ENCODE results near the gene FOXK1. TPM values are rescaled to one million over a fixed set of nuclear protein-coding genes. Genes with fewer than 3 reads are reported as not detected.

FOXK1 gene
- total and polyA plus RNA-seq, 9 of the 15 experiments (the other 6 are each of a cell fraction or from before 2014, with no cell fraction given) = 0.32 to 45.5 (median 8.1) TPM

- TF ChIP-seq ZNF197 (CRISPR knock-in tag; IDR thresholded peaks at IDR 0.05; ENCODE audit: low read depth) (no peak), TBP (optimal IDR thresholded peaks at IDR 0.05; ENCODE audit: low read depth, low read length) (peak; percentile 60), TRIM25 (IDR thresholded peaks at IDR 0.05; ENCODE audit: borderline replicate concordance) (no peak), NFYB (IDR thresholded peaks at IDR 0.05; ENCODE audit: extremely low read depth, insufficient read length) (peak; percentile 63), TRIM24 (IDR thresholded peaks at IDR 0.05) (no peak), ZNF778 (CRISPR knock-in tag; IDR thresholded peaks at IDR 0.05) (no peak), EP300 (IDR thresholded peaks at IDR 0.05; ENCODE audit: low read length) (peak; percentile 32; the same call in 1 of the 2 replicates), KLF1 (tag; IDR thresholded peaks at IDR 0.05) (no peak), KLF16 (IDR thresholded peaks at IDR 0.05) (no peak), ZNF507 (tag; conservative IDR thresholded peaks at IDR 0.05) (no peak), FOXP1 (CRISPR knock-in tag; IDR thresholded peaks at IDR 0.05) (no peak), NR2F6 (CRISPR knock-in tag; IDR thresholded peaks at IDR 0.05) (no peak), ZBTB33 (CRISPR knock-in tag; IDR thresholded peaks at IDR 0.05) (peak; percentile 58; the same call in 1 of the 2 replicates), SAP30 (IDR thresholded peaks at IDR 0.05; ENCODE audit: borderline replicate concordance, insufficient read depth, low read depth, low read length, poor library complexity, severe bottlenecking) (peak; percentile 94), USF1 (CRISPR knock-in tag; IDR thresholded peaks at IDR 0.05) (peak; percentile 100)
- TF ChIP-seq, protein P1, sequence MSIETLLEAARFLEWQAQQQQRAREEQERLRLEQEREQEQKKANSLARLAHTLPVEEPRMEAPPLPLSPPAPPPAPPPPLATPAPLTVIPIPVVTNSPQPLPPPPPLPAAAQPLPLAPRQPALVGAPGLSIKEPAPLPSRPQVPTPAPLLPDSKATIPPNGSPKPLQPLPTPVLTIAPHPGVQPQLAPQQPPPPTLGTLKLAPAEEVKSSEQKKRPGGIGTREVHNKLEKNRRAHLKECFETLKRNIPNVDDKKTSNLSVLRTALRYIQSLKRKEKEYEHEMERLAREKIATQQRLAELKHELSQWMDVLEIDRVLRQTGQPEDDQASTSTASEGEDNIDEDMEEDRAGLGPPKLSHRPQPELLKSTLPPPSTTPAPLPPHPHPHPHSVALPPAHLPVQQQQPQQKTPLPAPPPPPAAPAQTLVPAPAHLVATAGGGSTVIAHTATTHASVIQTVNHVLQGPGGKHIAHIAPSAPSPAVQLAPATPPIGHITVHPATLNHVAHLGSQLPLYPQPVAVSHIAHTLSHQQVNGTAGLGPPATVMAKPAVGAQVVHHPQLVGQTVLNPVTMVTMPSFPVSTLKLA (conservative IDR thresholded peaks at IDR 0.05) = peak; percentile 92 to 97
- TF ChIP-seq, protein P2, sequence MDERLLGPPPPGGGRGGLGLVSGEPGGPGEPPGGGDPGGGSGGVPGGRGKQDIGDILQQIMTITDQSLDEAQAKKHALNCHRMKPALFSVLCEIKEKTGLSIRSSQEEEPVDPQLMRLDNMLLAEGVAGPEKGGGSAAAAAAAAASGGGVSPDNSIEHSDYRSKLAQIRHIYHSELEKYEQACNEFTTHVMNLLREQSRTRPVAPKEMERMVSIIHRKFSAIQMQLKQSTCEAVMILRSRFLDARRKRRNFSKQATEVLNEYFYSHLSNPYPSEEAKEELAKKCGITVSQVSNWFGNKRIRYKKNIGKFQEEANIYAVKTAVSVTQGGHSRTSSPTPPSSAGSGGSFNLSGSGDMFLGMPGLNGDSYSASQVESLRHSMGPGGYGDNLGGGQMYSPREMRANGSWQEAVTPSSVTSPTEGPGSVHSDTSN (CRISPR knock-in tag; IDR thresholded peaks at IDR 0.05; ENCODE audit: low read depth) = peak; percentile 61
- TF ChIP-seq, protein P2 (tag; conservative IDR thresholded peaks at IDR 0.05; ENCODE audit: low read depth) = peak; percentile 90
Observed at GRCh38 chr7:4775250-4775847, 93.3 kb downstream of the FOXK1 start, which contains the start of gene AP5Z1 (continued).

All from K562 (cell line).